Keratinocyte (primary cell): ENCODE measurements around the gene PCDH15. TPM values are rescaled to one million over a fixed set of nuclear protein-coding genes. Genes with fewer than 3 reads are reported as not detected.

ENCODE experiments used
- DNase-seq: peaks from one replicate; pipeline ENCODE4 v3.0.0-alpha.2; 2011; ENCODE audit warnings: low read depth, missing footprints, low spot score
- FAIRE-seq: peaks from 2 replicates; lab custom pipeline; 2011; peaks lifted over from hg19 to GRCh38; lab: Jason Lieb, UNC
- H2AFZ ChIP-seq: 2 replicates; pipeline ENCODE4 v1.6.0; 2012; ENCODE audit warnings: low read length, control low read depth, inconsistent platforms; ENCODE audit not compliant: control insufficient read depth
- H3K27ac ChIP-seq: 2 replicates; pipeline ENCODE4 v1.5.1; 2011; ENCODE audit warnings: low read length; ENCODE audit not compliant: control insufficient read depth, insufficient read depth
- H3K27me3 ChIP-seq: 3 replicates; pipeline ENCODE4 v1.6.0; 2011; ENCODE audit warnings: low read length; ENCODE audit not compliant: control insufficient read depth, insufficient read depth; ENCODE audit errors: extremely low read depth
- H3K36me3 ChIP-seq, 2 experiments: 2 replicates in 1 of 2; 3 replicates in 1 of 2; pipeline ENCODE4 v1.5.1; 2011; ENCODE audit warnings: low read length in 2 of 2, mild to moderate bottlenecking in 1 of 2; ENCODE audit not compliant: control insufficient read depth in 2 of 2, insufficient read depth in 2 of 2; ENCODE audit errors: extremely low read depth in 1 of 2
- H3K4me1 ChIP-seq: 3 replicates; pipeline ENCODE4 v1.5.1; 2011; ENCODE audit warnings: low read length; ENCODE audit not compliant: control insufficient read depth, insufficient read depth; ENCODE audit errors: extremely low read depth
- H3K4me2 ChIP-seq: 3 replicates; pipeline ENCODE4 v1.6.0; 2011; ENCODE audit warnings: low read depth, low read length; ENCODE audit not compliant: control insufficient read depth, insufficient read depth; ENCODE audit errors: extremely low read depth
- H3K4me3 ChIP-seq, 3 experiments: fragments of 200-600 bp in 1 of 3; sonication (generic) in 1 of 3; 2 replicates in 2 of 3; 3 replicates in 1 of 3; pipeline ENCODE4 v1.5.1; 2011 to 2016; ENCODE audit warnings: low read length in 3 of 3, mild to moderate bottlenecking in 3 of 3, control low read depth in 2 of 3, inconsistent platforms in 1 of 3, low read depth in 1 of 3, mixed read lengths in 1 of 3, mixed run types in 1 of 3, moderate library complexity in 1 of 3; ENCODE audit not compliant: control insufficient read depth in 2 of 3, insufficient read depth in 2 of 3; ENCODE audit errors: extremely low read depth in 1 of 3
- H3K79me2 ChIP-seq: 2 replicates; pipeline ENCODE4 v1.6.0; 2012; ENCODE audit warnings: low read length; ENCODE audit not compliant: control insufficient read depth, insufficient read depth
- H3K9ac ChIP-seq: 3 replicates; pipeline ENCODE4 v1.6.0; 2011; ENCODE audit warnings: low read length; ENCODE audit not compliant: control insufficient read depth, insufficient read depth; ENCODE audit errors: extremely low read depth
- H3K9me1 ChIP-seq: 3 replicates; pipeline ENCODE4 v1.6.0; 2011; ENCODE audit warnings: low read length; ENCODE audit not compliant: control insufficient read depth, insufficient read depth; ENCODE audit errors: extremely low read depth
- H3K9me3 ChIP-seq: 2 replicates; pipeline ENCODE4 v1.5.1; 2012; ENCODE audit warnings: low read depth, low read length; ENCODE audit not compliant: control insufficient read depth
- H4K20me1 ChIP-seq: 3 replicates; pipeline ENCODE4 v1.6.0; 2011; ENCODE audit warnings: low read length; ENCODE audit not compliant: control insufficient read depth, insufficient read depth; ENCODE audit errors: extremely low read depth
- EZH2 ChIP-seq: IDR thresholded peaks from one replicate; pipeline ENCODE4 v1.6.1; 2012; ENCODE audit warnings: inconsistent platforms, mild to moderate bottlenecking, low read length, moderate library complexity
- dilution Hi-C: fragments of 300-500 bp; cut with MboI; formaldehyde crosslinking; loops from one replicate; pipeline ENCODE4 v1.7.0; 2020; ENCODE audit warnings: low sequenced_read_pairs; ENCODE audit not compliant: extremely low pct_ligation_motif_present
- polyA plus RNA-seq, 5 experiments: library from polyadenylated mRNA; depleted of rRNA in 3 of 5; stranded (reverse) in 3 of 5; stranded (forward) in 1 of 5; unstranded in 1 of 5; fragments of >200 nt; gene quantifications; 1 replicate in 1 of 5; 2 replicates in 3 of 5; 3 replicates in 1 of 5; pipeline versions ENCODE4 v1.2.1 to v1.2.3, GENCODE V29; 2011 to 2012; ENCODE audit warnings: missing spikeins in 2 of 5, low read depth in 1 of 5, low replicate concordance in 1 of 5
- TF ChIP-seq, protein P1 (sequence below), 3 experiments: IDR thresholded peaks in 1 of 3; conservative IDR thresholded peaks in 1 of 3; optimal IDR thresholded peaks in 1 of 3; 2 replicates in 2 of 3; 3 replicates in 1 of 3; pipeline versions ENCODE3 to v1.5.1; 2011; ENCODE audit warnings: low read length in 3 of 3, mild to moderate bottlenecking in 3 of 3, moderate library complexity in 2 of 3, control low read depth in 1 of 3, inconsistent platforms in 1 of 3; ENCODE audit not compliant: insufficient read depth in 2 of 3; ENCODE audit errors: extremely low read depth in 1 of 3

Gene PCDH15
- polyA plus RNA-seq, 1 donor (not counting 4 experiments of a cell fraction or from before 2014, with no cell fraction given) = not detected

DNA sequence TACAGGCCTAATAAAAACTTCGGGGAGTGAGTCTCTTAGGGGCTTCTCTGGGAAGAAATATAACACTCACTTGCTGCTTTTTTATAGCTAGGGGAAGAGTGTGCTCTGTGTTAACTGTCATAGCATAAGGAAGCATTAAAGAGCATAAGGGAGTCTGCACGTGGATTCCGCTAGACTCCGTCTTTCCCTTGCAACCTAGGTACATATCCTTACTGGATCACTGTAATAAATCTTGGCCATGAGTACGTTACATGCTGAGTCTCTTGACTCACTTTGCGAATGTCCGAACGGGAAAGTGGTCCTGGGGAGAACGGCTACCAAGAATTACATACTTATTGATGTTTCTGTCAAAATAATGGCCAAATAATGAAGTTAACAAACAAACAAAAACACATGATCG, 1029.3 kb downstream of the PCDH15 start:
- dilution Hi-C loops = no loop called here
- H3K36me3 ChIP-seq = no peaks in the 10 kb centered on the region
- H4K20me1 ChIP-seq = no peaks in the 10 kb centered on the region
- H3K4me1 ChIP-seq = no peaks in the 10 kb centered on the region
- TF ChIP-seq, protein P1, sequence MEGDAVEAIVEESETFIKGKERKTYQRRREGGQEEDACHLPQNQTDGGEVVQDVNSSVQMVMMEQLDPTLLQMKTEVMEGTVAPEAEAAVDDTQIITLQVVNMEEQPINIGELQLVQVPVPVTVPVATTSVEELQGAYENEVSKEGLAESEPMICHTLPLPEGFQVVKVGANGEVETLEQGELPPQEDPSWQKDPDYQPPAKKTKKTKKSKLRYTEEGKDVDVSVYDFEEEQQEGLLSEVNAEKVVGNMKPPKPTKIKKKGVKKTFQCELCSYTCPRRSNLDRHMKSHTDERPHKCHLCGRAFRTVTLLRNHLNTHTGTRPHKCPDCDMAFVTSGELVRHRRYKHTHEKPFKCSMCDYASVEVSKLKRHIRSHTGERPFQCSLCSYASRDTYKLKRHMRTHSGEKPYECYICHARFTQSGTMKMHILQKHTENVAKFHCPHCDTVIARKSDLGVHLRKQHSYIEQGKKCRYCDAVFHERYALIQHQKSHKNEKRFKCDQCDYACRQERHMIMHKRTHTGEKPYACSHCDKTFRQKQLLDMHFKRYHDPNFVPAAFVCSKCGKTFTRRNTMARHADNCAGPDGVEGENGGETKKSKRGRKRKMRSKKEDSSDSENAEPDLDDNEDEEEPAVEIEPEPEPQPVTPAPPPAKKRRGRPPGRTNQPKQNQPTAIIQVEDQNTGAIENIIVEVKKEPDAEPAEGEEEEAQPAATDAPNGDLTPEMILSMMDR (optimal IDR thresholded peaks at IDR 0.05 in 1 of 3, IDR thresholded peaks at IDR 0.05 in 1 of 3, conservative IDR thresholded peaks at IDR 0.05 in 1 of 3; ENCODE audit: extremely low read depth in 1 of 3, insufficient read depth in 2 of 3, low read length in 3 of 3) = no peak
- no peak for TF ChIP-seq EZH2
- FAIRE-seq (no peak), DNase-seq (no peak)
- no peaks in the 10 kb centered on the region for H3K9me3 ChIP-seq
- no peak overlapping the region for H3K4me3 ChIP-seq
- H3K27me3 ChIP-seq = no peaks in the 10 kb centered on the region
- no peaks in the 10 kb centered on the region for H3K79me2 ChIP-seq
- no peak overlapping the region for H3K27ac ChIP-seq
- no peak overlapping the region for H2AFZ ChIP-seq
- H3K9ac ChIP-seq = no peak overlapping the region
- H3K9me1 ChIP-seq = no peaks in the 10 kb centered on the region
- no peak overlapping the region for H3K4me2 ChIP-seq

DNA sequence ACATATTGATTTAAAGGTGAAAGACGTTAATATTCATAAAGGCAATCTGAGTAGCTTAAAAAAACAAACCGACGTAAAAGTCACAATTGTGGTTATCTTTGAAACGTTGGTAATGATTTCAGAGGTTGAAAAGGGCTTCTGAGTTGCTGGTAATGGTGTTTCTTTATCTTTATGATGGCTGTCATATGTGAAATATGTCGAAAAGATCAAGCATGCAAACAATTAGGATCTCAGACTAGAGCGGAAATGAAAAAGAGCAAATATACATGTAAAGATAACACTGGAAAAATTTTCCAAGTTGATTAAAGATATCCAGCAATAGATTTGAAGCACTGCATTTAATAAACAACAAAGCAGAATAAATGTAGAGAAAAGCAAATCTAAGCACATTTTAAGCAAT, 1030.1 kb downstream of the PCDH15 start:
- H2AFZ ChIP-seq = no peak overlapping the region
- no peaks in the 10 kb centered on the region for H3K27me3 ChIP-seq
- no peak for FAIRE-seq
- no peaks in the 10 kb centered on the region for H4K20me1 ChIP-seq
- dilution Hi-C loops = no loop called here
- H3K36me3 ChIP-seq = no peaks in the 10 kb centered on the region
- H3K79me2 ChIP-seq = no peaks in the 10 kb centered on the region
- H3K9ac ChIP-seq = no peak overlapping the region
- TF ChIP-seq, protein P1 (optimal IDR thresholded peaks at IDR 0.05 in 1 of 3, IDR thresholded peaks at IDR 0.05 in 1 of 3, conservative IDR thresholded peaks at IDR 0.05 in 1 of 3; ENCODE audit: extremely low read depth in 1 of 3, insufficient read depth in 2 of 3, low read length in 3 of 3) = no peak
- TF ChIP-seq EZH2 = no peak
- no peaks in the 10 kb centered on the region for H3K4me1 ChIP-seq
- H3K27ac ChIP-seq = no peak overlapping the region
- no peak for DNase-seq
- H3K9me1 ChIP-seq = no peaks in the 10 kb centered on the region
- no peak overlapping the region for H3K4me2 ChIP-seq
- H3K4me3 ChIP-seq = no peak overlapping the region
- no peaks in the 10 kb centered on the region for H3K9me3 ChIP-seq
